ENCODE results near the gene NCR3LG1. TPM values are rescaled to one million over a fixed set of nuclear protein-coding genes. Genes with fewer than 3 reads are reported as not detected.

Gene NCR3LG1, protein sequence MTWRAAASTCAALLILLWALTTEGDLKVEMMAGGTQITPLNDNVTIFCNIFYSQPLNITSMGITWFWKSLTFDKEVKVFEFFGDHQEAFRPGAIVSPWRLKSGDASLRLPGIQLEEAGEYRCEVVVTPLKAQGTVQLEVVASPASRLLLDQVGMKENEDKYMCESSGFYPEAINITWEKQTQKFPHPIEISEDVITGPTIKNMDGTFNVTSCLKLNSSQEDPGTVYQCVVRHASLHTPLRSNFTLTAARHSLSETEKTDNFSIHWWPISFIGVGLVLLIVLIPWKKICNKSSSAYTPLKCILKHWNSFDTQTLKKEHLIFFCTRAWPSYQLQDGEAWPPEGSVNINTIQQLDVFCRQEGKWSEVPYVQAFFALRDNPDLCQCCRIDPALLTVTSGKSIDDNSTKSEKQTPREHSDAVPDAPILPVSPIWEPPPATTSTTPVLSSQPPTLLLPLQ
- total RNA-seq = 6.0 and 9.1 TPM in 2 replicates

DNA sequence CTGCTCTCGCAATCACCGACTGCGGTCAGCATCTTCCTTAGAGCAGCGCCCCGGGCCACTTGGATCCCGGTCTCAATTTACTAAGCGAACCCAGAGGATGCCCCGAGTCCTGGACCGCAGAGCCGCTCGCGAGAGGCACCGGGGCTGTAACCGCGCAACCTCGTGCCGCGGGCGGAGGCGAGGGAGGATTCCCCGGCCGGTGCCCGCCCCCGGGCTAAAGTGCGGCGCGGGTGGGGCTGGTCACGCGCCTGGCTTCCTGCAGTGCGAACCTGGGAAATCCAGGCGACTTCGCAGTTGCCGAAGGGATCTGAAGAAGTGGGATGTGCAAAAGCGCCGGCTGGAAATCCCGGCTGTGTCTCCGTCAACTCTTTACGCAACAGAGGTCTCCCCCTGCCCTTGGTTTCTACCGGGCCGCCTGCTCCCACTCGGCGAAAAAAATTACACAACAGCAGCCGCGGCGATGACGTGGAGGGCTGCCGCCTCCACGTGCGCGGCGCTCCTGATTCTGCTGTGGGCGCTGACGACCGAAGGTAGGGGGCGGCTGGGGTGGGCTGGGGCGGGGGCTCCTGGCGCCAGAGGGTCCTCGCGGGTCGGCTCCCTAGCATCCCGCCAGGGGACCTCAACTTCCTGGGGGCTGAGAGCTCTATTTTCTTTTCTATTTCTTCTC lies at the start of gene NCR3LG1:
Gene NCR3LG1 (plus strand): TSS at position 291 of the 667 bp plus-strand sequence. CDS start 170 bp downstream, at position 461.

DNA sequence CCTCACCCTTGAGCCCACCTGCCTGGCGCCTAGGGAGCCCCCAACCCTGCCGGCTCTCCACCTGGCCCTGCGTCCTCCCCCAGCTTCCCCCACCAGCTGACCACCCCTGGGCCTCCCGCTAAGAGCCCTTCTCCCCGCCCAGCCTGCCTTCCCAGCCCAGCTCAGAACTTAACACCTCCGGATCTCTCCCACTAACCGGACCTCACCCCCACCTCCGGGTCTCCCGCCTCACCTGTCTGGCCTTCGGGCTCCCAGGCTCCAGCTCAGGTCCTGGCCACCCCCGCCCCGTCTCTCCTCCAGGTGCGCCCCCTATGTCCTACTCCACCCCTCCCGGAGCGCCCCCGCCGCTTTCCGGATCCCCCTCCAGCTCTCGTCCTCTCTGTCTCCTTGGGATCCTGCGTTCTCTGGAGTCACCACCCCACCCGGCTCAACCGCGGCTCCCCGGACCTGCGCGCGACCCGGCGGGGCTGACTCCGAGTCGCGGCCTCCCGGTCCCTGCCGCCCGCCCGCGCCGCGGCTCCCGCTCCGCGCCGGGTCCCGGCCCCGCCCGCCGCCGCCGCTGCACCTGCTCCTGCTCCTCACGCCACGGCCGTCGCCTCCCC lies 37.1 kb downstream of the NCR3LG1 start, which contains the start of gene KCNJ11:
Gene KCNJ11 (minus strand): TSS at position 51 of the 602 bp plus-strand sequence. CDS start 568 bp downstream, outside the sequence.

Other genes with a start within 250 kb of the NCR3LG1 start
- gene PIK3C2A, start 143.8 kb upstream of the NCR3LG1 start, total RNA-seq = 45.5 and 63.6 TPM in 2 replicates
- 51.0 and 62.1 TPM in 2 replicates for gene NUCB2, start 75.1 kb upstream of the NCR3LG1 start, total RNA-seq
- not detected in 2 replicates for gene KCNJ11, start 36.9 kb downstream of the NCR3LG1 start, total RNA-seq
- not detected in 2 replicates for gene ABCC8, start 125.0 kb downstream of the NCR3LG1 start, total RNA-seq
- gene USH1C, start 192.6 kb downstream of the NCR3LG1 start, total RNA-seq = not detected in 2 replicates
- not detected in 2 replicates for gene OTOG, start 195.5 kb downstream of the NCR3LG1 start, total RNA-seq

Data from hair follicle dermal papilla cell (primary cell).